GM12801 (cell line): ENCODE measurements around the gene SYF2.
"Not testable (repeated sequence)": the region's sequence is repeated elsewhere in the genome, so short reads cannot be mapped to it uniquely, and the experiment has no call there.

Experiments used
- CTCF ChIP-seq: IDR thresholded peaks from one replicate; pipeline ENCODE4 v1.5.1; 2011; ENCODE audit warnings: control low read depth; ENCODE audit not compliant: insufficient read length; ENCODE audit errors: extremely low read depth

Gene SYF2

GRCh38 chr1:25232027-25232865 is at the start of gene SYF2:
SYF2 (minus strand) TSS chr1:25232502; CDS start chr1:25232467, 35 bp downstream.
- no peak for TF ChIP-seq CTCF

- TF ChIP-seq CTCF, result not testable (repeated sequence)
Observed at GRCh38 chr1:25272238-25272637, 39.9 kb upstream of the SYF2 start, which contains the start of gene RHD. RHD (plus strand) TSS chr1:25272509; CDS start chr1:25272548, 39 bp downstream.

GRCh38 chr1:25257196-25257595 is 24.9 kb upstream of the SYF2 start:
- TF ChIP-seq CTCF, result no peak

GRCh38 chr1:25256578-25256965 is 24.3 kb upstream of the SYF2 start:
- TF ChIP-seq CTCF, result no peak

DNA sequence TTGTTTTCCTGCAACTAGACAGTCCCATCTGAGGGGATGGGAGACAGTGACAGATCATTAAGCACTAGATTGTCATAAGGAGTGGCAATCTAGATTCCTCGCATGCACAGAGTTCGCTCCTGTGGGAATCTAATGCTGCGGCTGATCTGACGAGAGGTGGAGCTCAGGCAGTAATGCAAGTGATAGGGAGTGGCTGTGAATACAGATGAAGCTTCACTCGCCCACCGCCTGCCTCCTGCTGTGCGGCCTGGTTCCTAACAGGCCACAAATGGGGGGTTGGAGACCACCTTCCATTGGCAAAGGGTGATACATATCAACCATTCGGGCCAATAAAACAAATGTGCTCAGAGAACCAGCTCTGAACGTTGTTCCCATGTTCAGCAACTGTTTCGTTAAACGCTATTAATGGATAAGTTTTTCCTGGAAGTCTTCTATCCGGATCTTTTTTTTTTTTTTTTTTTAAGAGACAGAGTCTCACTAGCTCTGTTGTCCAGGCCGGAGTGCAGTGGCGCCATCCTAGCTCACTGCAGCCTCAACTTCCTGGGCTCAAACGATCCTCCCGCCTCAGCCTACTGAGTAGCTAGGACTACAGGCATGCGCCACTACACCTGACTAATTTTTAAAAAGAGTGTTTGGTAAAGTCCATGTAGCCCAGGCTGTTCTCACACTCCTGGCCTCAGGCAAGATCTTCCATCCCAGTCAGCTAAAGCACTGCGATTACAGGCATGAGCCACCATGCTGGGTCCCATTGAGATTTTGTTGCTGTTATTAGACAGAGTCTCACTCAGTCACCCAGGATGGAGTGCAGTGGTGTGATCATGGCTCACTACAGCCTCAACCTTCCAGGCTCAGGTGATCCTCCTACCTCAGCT is 23.6 kb upstream of the SYF2 start:
- TF ChIP-seq CTCF, result no peak

GRCh38 chr1:25253911-25254310 is 21.6 kb upstream of the SYF2 start:
- no peak for TF ChIP-seq CTCF
